NCI-H187 (cell line): ENCODE results near the gene HAPSTR1.

Experiments
- DNase-seq, 2 experiments: peaks; one replicate each; lab custom pipeline; 2025; lab: John Stamatoyannopoulos, UW

The HAPSTR1 gene

GRCh38 chr16:9096416-9096952 lies 5.0 kb downstream of the HAPSTR1 start:
- DNase-seq: no peak

- DNase-seq: no peak
Measured at GRCh38 chr16:9097266-9098219, 6.1 kb downstream of the HAPSTR1 start.

GRCh38 chr16:9098377-9099090 lies 7.1 kb downstream of the HAPSTR1 start:
- DNase-seq: no peak

- DNase-seq: no peak
Measured at GRCh38 chr16:9099131-9099625, 7.7 kb downstream of the HAPSTR1 start.

GRCh38 chr16:9102379-9102778 lies 10.9 kb downstream of the HAPSTR1 start:
- no peak for DNase-seq

GRCh38 chr16:9102943-9103342 lies 11.5 kb downstream of the HAPSTR1 start:
- DNase-seq: no peak

- DNase-seq: no peak
Measured at GRCh38 chr16:9103546-9103945, 12.1 kb downstream of the HAPSTR1 start.

- no peak for DNase-seq
Measured at GRCh38 chr16:9105189-9105588, 13.7 kb downstream of the HAPSTR1 start.

GRCh38 chr16:9107025-9107970 lies 15.9 kb downstream of the HAPSTR1 start:
- no peak for DNase-seq

GRCh38 chr16:9109255-9109654 lies 17.8 kb downstream of the HAPSTR1 start:
- no peak for DNase-seq

- DNase-seq: no peak
Measured at GRCh38 chr16:9112166-9112843, 20.9 kb downstream of the HAPSTR1 start.

- no peak for DNase-seq
Measured at GRCh38 chr16:9112844-9113186, 21.4 kb downstream of the HAPSTR1 start.

GRCh38 chr16:9113707-9114106 lies 22.3 kb downstream of the HAPSTR1 start:
- no peak for DNase-seq

GRCh38 chr16:9114112-9114511 lies 22.7 kb downstream of the HAPSTR1 start:
- no peak for DNase-seq

- DNase-seq: no peak
Measured at GRCh38 chr16:9114842-9115241, 23.4 kb downstream of the HAPSTR1 start.

GRCh38 chr16:9115277-9115676 lies 23.8 kb downstream of the HAPSTR1 start:
- DNase-seq: no peak

GRCh38 chr16:9116141-9116540 lies 24.7 kb downstream of the HAPSTR1 start:
- DNase-seq: no peak

- DNase-seq: no peak
Measured at GRCh38 chr16:9118170-9118569, 26.7 kb downstream of the HAPSTR1 start.

- no peak for DNase-seq
Measured at GRCh38 chr16:9119795-9120194, 28.4 kb downstream of the HAPSTR1 start.

GRCh38 chr16:9122342-9122741 lies 30.9 kb downstream of the HAPSTR1 start:
- no peak for DNase-seq

- DNase-seq: no peak
Measured at GRCh38 chr16:9122969-9123368, 31.5 kb downstream of the HAPSTR1 start.
